Bronchial epithelial cell (primary cell): Measurements from ENCODE around the gene RER1. TPM values are rescaled to one million over a fixed set of nuclear protein-coding genes. Genes with fewer than 3 reads are reported as not detected.

Experiments used
- DNase-seq: peaks from one replicate; pipeline ENCODE4 v3.0.0-alpha.2; 2010; ENCODE audit warnings: low read depth
- FAIRE-seq: peaks from 2 replicates; lab custom pipeline; 2011; peaks lifted over from hg19 to GRCh38; lab: Jason Lieb, UNC
- H3K27me3 ChIP-seq: 2 replicates; pipeline ENCODE4 v1.5.1; 2011; ENCODE audit warnings: low read length; ENCODE audit not compliant: control insufficient read depth, insufficient read depth
- H3K36me3 ChIP-seq: 2 replicates; pipeline ENCODE4 v1.5.1; 2011; ENCODE audit warnings: low read length; ENCODE audit not compliant: control insufficient read depth, insufficient read depth
- H3K4me3 ChIP-seq: 2 replicates; pipeline ENCODE4 v1.5.1; 2011; ENCODE audit warnings: mild to moderate bottlenecking, low read depth, low read length, control low read depth
- CTCF ChIP-seq: IDR thresholded peaks from 2 replicates; pipeline ENCODE4 v1.5.1; 2011; ENCODE audit warnings: mild to moderate bottlenecking, moderate library complexity, low read length, control low read depth, inconsistent platforms; ENCODE audit not compliant: insufficient read depth, severe bottlenecking
- total RNA-seq: library from RNA; depleted of rRNA; stranded (reverse); fragments of >200 nt; gene quantifications from 2 replicates; pipeline ENCODE4 v1.2.1, GENCODE V29; 2014

The RER1 gene
- total RNA-seq, 1 donor from 2014 or later, result 94.8 TPM

GRCh38 chr1:2363847-2364513 is 27.7 kb upstream of the RER1 start:
- no peak overlapping the region for H3K4me3 ChIP-seq
- no peak for FAIRE-seq

GRCh38 chr1:2368053-2368744 is 23.4 kb upstream of the RER1 start:
- no peak for FAIRE-seq
- Histone ChIP-seq H3K27me3 (no peaks in the 10 kb centered on the region), H3K4me3 (no peak overlapping the region), H3K36me3 (no peaks in the 10 kb centered on the region)
- TF ChIP-seq CTCF, result no peak
- no peak for DNase-seq

More at GRCh38 chr1:2363847-2364513, 27.7 kb upstream of the RER1 start:
- Histone ChIP-seq H3K36me3 (no peaks in the 10 kb centered on the region), H3K27me3 (no peaks in the 10 kb centered on the region)
- DNase-seq, result no peak
- TF ChIP-seq CTCF, result no peak

GRCh38 chr1:2372551-2373490 is 18.8 kb upstream of the RER1 start:
- H3K4me3 ChIP-seq, result no peak overlapping the region
- H3K36me3 ChIP-seq, result no peaks in the 10 kb centered on the region
- H3K27me3 ChIP-seq, result no peaks in the 10 kb centered on the region
- DNase-seq, result peak; percentile 25
- no peak for TF ChIP-seq CTCF
- FAIRE-seq, result no peak

- Histone ChIP-seq H3K4me3 (no peak overlapping the region), H3K27me3 (no peaks in the 10 kb centered on the region), H3K36me3 (no peaks in the 10 kb centered on the region)
- no peak for TF ChIP-seq CTCF
- no peak for DNase-seq
- FAIRE-seq, result no peak
Measured at GRCh38 chr1:2373551-2374251, 17.9 kb upstream of the RER1 start.
